ENCODE data around the gene ZNF462. TPM values are rescaled to one million over a fixed set of nuclear protein-coding genes. Genes with fewer than 3 reads are reported as not detected.

Gene ZNF462
- total and polyA plus RNA-seq, 2 of the 13 experiments (the other 11 are each of a cell fraction or from before 2014, with no cell fraction given): not detected

DNA sequence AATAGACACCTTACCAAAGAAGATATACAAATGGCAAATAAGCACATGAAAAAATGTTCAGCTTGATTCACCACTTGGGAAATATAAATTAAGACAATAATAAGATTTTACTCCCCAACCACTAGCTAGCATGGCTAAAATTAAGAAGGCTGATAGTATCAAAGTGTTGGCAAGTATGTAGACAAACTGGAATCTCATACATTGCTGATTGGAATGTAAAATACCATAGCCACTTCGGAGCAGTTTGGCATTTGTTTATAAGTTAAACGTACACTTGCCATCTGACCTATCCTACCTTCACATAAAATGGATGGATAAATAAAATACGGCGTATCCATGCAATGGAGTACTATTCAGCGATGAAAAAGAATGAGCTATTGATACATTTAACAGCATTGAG is 129.2 kb downstream of the ZNF462 start (continued):
- TF ChIP-seq, protein P1, sequence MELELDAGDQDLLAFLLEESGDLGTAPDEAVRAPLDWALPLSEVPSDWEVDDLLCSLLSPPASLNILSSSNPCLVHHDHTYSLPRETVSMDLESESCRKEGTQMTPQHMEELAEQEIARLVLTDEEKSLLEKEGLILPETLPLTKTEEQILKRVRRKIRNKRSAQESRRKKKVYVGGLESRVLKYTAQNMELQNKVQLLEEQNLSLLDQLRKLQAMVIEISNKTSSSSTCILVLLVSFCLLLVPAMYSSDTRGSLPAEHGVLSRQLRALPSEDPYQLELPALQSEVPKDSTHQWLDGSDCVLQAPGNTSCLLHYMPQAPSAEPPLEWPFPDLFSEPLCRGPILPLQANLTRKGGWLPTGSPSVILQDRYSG (CRISPR knock-in tag; IDR thresholded peaks at IDR 0.05): no peak
- TF ChIP-seq ZNF24 (IDR thresholded peaks at IDR 0.05) (no peak), NCOA2 (CRISPR knock-in tag; IDR thresholded peaks at IDR 0.05) (no peak), POLR2AphosphoS5 (IDR thresholded peaks at IDR 0.05; ENCODE audit: low read depth, low read length) (no peak), ZNF788 (CRISPR knock-in tag; IDR thresholded peaks at IDR 0.05; ENCODE audit: borderline replicate concordance) (no peak)

- no peaks in the 10 kb centered on the region for H3K4me1 ChIP-seq (ENCODE audit: insufficient read depth, low read length)
- no peaks in the 10 kb centered on the region for H3K36me3 ChIP-seq (replicated peaks in 1 of 2; ENCODE audit: control insufficient read depth in 1 of 2, insufficient read depth in 2 of 2, low read length in 2 of 2)
- H2AFZ ChIP-seq (ENCODE audit: low read length): no peak overlapping the region
- no peak overlapping the region for H3K4me3 ChIP-seq (replicated peaks in 1 of 3; ENCODE audit: insufficient read depth in 1 of 3, low read depth in 2 of 3, low read length in 3 of 3)
- TF ChIP-seq HMG20A (CRISPR knock-in tag; IDR thresholded peaks at IDR 0.05; ENCODE audit: borderline replicate concordance) (no peak), GLI4 (CRISPR knock-in tag; IDR thresholded peaks at IDR 0.05; ENCODE audit: borderline replicate concordance) (no peak), MAFK (conservative IDR thresholded peaks at IDR 0.05 in 1 of 2, IDR thresholded peaks at IDR 0.05 in 1 of 2; ENCODE audit: low read length in 2 of 2) (no peak), CENPT (CRISPR knock-in tag; IDR thresholded peaks at IDR 0.05; ENCODE audit: low read depth) (no peak), ZSCAN30 (CRISPR knock-in tag; IDR thresholded peaks at IDR 0.05) (no peak), DNMT3B (CRISPR knock-in tag; conservative IDR thresholded peaks at IDR 0.05) (no peak), ZNF770 (CRISPR knock-in tag; IDR thresholded peaks at IDR 0.05) (no peak), ZBTB38 (CRISPR knock-in tag; IDR thresholded peaks at IDR 0.05) (no peak), ZNF501 (CRISPR knock-in tag; IDR thresholded peaks at IDR 0.05) (no peak), ATRX (CRISPR knock-in tag; IDR thresholded peaks at IDR 0.05; ENCODE audit: borderline replicate concordance) (no peak), FOXO4 (CRISPR knock-in tag; conservative IDR thresholded peaks at IDR 0.05) (no peak)
- TF ChIP-seq, protein P2, sequence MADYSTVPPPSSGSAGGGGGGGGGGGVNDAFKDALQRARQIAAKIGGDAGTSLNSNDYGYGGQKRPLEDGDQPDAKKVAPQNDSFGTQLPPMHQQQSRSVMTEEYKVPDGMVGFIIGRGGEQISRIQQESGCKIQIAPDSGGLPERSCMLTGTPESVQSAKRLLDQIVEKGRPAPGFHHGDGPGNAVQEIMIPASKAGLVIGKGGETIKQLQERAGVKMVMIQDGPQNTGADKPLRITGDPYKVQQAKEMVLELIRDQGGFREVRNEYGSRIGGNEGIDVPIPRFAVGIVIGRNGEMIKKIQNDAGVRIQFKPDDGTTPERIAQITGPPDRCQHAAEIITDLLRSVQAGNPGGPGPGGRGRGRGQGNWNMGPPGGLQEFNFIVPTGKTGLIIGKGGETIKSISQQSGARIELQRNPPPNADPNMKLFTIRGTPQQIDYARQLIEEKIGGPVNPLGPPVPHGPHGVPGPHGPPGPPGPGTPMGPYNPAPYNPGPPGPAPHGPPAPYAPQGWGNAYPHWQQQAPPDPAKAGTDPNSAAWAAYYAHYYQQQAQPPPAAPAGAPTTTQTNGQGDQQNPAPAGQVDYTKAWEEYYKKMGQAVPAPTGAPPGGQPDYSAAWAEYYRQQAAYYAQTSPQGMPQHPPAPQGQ (CRISPR knock-in tag; IDR thresholded peaks at IDR 0.05; ENCODE audit: borderline replicate concordance): no peak
- H4K20me1 ChIP-seq (ENCODE audit: insufficient read depth, low read length): no peaks in the 10 kb centered on the region
- no peak overlapping the region for H3K9ac ChIP-seq (ENCODE audit: insufficient read depth, low read depth, low read length)
- ATAC-seq (no peak), FAIRE-seq (no peak), DNase-seq (ENCODE audit: low spot score) (no peak)
- ChIA-PET POLR2A (no interaction called here), CTCF (ENCODE audit: low intra/inter-chr PET ratio, low total read pairs) (no interaction called here)
- no peaks in the 10 kb centered on the region for H3K79me2 ChIP-seq (ENCODE audit: insufficient read depth, low read length)
- H3K4me2 ChIP-seq (ENCODE audit: low read depth, low read length): no peak overlapping the region
- no peaks in the 10 kb centered on the region for H3K27me3 ChIP-seq (ENCODE audit: control insufficient read depth in 1 of 2, insufficient read depth in 2 of 2, low read length in 2 of 2)
- in situ Hi-C loops (cut with HindIII; ENCODE audit: extremely low pct_ligation_motif_present, low pct_unique_long_range_greater_than_20kb) (no loop called here), intact Hi-C loops (cut with micrococcal nuclease; ENCODE audit: unreplicated experiment) (no loop called here)
- H3K27ac ChIP-seq (ENCODE audit: extremely low read length, insufficient read depth, low read length): no peak overlapping the region
- WGBS (ENCODE audit: low lambda C conversion rate): 6% methylated on average over 1 of the region's 1 CpG
- no peaks in the 10 kb centered on the region for H3K9me3 ChIP-seq (ENCODE audit: low read length)
- no TSS peak for BruUV-seq (replicated peaks)
Measured at GRCh38 chr9:106993603-106994002, 130.6 kb downstream of the ZNF462 start.
